ENCODE data around the gene CENPE.

The CENPE gene

DNA sequence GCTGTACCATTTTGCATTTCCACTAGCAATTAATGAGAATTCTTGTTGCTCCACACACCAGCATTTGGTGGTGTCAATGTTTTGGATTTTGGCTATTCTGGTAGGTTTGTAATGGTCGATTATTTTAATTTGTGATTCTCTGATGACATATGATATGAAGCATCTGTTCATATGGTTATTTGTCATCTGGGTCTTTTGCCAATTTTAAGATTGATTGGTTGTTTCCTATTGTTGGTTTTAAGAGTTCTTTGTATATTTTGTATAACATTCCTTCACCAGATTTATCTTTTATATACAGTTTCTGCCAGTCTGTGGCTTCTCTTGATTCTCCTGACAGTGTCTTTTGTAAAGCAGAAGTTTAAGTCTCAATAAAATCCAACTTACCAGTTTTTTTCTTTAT lies 80.0 kb downstream of the CENPE start:
- no peak for DNase-seq

DNA sequence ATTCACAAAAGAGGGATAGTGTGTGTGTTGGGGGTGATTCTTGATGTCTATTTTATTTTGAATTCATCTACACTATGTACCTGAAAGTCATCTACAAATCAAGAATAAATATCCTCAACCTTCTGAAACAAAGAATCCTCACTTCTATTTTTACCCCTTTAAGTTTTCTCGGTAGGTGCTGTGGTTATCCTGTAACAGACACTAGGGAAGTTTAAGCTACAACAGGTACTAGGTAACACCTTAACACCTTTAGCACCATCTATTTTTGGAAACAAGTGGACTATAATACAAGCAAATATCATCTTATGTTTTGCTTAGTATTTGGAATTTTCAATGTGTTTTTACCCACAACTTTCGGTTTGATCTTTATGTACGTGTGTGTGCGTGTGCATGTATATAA lies 86.5 kb downstream of the CENPE start:
- DNase-seq = no peak

DNA sequence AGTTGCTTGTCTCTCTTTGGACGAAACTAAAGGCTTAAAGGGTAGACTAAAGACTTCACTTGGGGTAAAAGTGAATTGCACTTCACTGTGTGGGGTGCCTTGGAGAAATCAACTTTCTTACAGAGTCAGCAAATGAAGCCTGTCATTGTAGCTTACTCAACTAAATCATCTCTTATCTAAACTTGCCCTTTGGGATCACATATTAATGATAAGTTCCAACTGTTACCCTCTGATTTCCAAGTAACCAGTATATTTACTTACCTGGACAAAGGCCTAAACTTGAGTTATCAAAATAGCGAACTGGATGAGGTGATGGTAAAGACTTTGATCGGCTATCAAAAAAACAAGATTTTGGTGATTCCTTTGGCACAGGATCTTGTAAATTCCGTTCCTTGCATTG lies 89.6 kb downstream of the CENPE start:
- DNase-seq = no peak

DNA sequence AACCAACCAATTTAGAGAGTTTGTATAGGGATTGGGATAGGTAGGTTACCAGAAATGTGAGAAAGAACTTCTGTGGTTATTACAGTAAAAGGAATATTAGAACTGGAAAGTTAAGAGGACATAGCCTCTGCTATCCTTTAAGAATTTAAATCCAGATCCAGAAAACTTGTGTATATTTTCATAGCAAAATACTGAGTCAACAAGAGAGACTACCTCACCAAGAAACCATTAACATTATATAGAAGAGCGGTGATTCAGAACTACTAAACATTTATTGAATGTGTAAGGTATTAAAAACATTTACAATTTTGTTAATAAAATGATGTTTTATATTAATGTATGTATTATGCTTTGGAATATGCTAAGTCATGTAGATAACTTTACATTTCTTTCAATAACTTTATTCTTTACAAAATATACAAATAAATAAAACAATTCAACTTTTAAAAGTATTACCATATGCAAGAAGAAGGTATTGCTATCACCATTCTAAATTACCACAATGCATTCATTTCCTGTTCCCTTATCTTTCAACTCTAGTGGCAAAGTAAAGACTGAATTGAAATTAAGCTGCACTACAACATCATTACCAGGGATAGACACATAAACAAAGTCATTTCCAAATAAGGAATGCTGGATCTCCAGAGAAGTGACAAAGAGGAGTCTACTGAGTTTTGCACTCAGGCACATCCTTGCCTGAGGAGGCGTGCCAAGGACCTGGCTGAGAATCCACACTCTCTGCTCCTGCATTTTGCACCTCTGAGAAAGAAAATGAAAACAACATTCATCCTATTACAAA lies 92.4 kb downstream of the CENPE start:
- DNase-seq = no peak

- DNase-seq = no peak
These were observed 93.3 kb downstream of the CENPE start for GRCh38 chr4:103104886-103105285.

GRCh38 chr4:103100691-103101090 lies 97.5 kb downstream of the CENPE start:
- DNase-seq = no peak

- peak; percentile 82 for DNase-seq
These were observed 98.3 kb downstream of the CENPE start, which contains the start of gene BDH2 for GRCh38 chr4:103099691-103100392. BDH2 (minus strand) TSS chr4:103099834; CDS start chr4:103096254, 3,580 bp downstream.

DNA sequence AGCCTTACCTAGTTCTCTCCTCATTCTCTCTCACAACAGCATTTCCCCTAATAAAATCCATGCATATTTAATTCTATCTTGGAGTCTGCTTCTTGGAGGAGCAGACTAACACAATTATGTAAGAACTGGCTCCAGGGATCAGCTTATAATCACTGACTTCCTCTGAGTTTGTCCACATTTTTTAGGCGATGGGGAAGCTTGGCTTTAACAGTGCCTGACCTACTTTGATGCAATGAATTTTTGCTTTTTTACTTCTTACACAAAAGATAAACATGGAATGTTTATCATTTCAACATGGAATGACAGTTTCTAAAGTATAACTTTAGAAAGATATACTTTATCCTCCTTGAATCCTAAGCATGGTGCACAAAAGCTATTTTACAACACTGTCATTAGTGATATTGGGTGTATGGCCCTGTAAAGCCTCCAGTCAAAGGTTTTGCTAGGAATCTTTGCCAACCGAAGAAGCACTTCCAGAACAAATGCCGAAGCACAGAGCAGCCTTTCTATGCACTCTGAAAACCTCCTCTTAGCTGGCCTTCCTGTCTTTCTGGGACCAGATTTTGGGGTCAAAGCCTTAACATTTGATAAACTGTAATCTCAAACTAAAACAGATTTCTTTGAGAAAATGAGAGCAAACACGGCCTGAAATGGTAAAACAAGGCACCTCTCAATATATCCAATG lies 99.2 kb downstream of the CENPE start:
- no peak for DNase-seq

DNA sequence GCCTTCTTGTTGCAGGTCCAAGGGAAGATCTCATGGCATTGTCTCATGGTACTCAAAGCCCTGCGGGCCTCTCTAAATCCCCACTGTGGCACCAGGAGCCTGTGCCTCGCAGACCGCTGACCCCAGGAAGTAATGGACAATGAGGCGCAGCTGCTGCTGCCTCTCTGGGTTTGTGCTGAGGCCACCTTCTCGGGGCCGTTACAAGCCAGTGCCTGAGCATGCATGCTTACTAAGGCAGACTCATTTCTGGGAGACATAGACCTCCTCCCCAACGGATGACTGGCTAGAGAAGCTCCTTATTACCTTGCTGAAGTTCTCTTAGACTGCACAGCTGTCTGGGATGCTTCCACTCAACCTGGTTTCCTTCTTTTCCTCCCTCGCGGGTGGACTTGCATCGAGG lies 99.8 kb downstream of the CENPE start:
- DNase-seq = no peak

GRCh38 chr4:103097112-103097511 lies 101.0 kb downstream of the CENPE start:
- DNase-seq = no peak

- no peak for DNase-seq
These were observed 103.1 kb downstream of the CENPE start for GRCh38 chr4:103095080-103095479.

DNA sequence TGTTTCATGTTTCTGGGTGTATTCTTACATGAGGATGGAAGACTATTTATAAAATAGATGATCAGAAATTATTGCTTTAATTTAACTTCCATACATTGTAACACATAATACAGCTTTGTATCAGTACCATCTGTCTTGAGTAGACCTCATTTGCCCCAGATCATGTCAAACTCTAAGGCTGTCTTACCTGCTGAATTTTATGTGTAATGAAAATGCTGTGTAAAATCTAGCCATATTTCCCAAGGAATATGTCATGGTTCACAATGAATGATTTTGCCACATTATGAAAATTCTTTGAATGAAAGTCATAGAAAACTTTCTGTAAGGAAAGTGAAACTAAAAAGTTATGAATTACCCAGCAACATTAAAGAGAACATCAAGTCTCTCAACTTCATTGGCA lies 105.9 kb downstream of the CENPE start:
- DNase-seq = no peak

GRCh38 chr4:103091601-103092223 lies 106.4 kb downstream of the CENPE start:
- peak; percentile 69 for DNase-seq

GRCh38 chr4:103089481-103089880 lies 108.7 kb downstream of the CENPE start:
- no peak for DNase-seq

DNA sequence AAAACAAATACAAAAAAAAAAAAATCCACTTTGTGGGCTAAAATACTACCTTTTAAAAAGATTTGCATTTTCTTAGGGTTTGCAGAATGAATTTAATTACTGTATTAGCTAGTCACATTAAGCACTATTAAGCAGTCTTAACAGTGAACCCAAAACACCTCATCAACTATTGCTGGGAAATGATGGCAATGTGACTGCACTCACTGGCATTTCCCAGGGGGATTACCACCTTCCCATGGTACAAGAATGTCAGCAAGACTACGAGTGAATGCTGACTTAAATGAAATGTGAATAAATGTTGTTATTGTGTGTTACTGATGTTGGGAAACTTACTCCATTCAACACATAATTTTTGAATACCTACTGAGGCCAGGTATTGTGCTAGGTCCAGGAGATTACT lies 111.6 kb downstream of the CENPE start:
- DNase-seq = no peak

- no peak for DNase-seq
These were observed 112.5 kb downstream of the CENPE start for GRCh38 chr4:103085555-103086196.

DNA sequence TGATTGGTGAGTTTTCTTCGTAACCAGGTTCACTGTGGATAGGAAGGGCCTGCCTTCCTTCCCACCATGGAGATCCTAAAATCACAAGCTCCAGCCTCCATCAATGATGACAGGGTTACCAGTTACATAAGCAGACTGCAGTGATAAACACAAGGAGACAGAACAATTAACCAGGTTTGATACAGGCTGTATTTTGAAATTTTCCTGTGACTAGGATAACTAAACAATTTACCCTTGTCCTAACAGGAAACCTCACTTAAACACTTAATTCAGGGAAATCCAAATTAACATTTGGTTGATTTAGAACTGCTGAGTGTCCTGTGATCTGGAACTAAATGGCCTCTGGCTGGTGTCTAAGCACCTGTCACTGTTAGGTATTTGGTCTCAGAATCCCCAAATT lies 118.5 kb downstream of the CENPE start:
- DNase-seq = no peak

GRCh38 chr4:103076747-103077347 lies 121.3 kb downstream of the CENPE start, which contains the start of gene SLC9B2:
SLC9B2 (minus strand) TSS chr4:103076761; CDS start chr4:103067550, 9,211 bp downstream.
- DNase-seq = no peak

GRCh38 chr4:103075894-103076746 lies 122.0 kb downstream of the CENPE start:
- DNase-seq = peak; percentile 73

DNA sequence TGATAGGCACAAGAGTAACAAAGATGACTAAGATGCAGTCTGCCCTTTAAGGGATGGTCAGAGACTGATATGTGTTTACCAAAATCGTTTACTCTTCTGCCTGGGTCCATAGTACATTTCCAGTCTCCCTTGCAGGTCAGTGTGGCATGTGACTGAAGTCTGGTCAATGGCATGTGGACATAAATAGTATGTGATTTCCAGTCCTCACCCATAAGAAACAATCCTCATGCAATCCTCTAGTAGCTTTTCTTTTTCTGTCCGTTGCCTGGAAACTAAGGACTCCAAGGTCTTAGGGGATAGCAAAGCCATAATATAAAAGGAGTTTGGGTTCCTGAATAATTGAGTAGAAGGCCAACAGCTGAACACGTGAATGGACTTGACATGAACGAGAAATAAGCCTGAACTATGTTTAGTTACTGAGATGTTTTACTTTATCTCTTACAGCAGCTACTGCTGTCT lies 122.7 kb downstream of the CENPE start:
- DNase-seq = peak; percentile 15

All from NCI-H69 (cell line).